Type B pancreatic cell (in vitro differentiated cells): ENCODE measurements around the gene SAFB2. TPM values are rescaled to one million over a fixed set of nuclear protein-coding genes. Genes with fewer than 3 reads are reported as not detected.

Experiments used
- DNase-seq: peaks from one replicate; pipeline ENCODE4 v3.0.0; 2021; ENCODE audit warnings: mixed read lengths; ENCODE audit not compliant: unreplicated experiment; ENCODE audit errors: extremely low spot score
- H3K27ac Mint-ChIP-seq: 2 replicates; pipeline ENCODE4 v1.8.0; 2021; ENCODE audit warnings: mild to moderate bottlenecking, mixed read lengths
- H3K27me3 Mint-ChIP-seq: 2 replicates; pipeline ENCODE4 v1.8.0; 2021; ENCODE audit warnings: mixed read lengths
- H3K36me3 Mint-ChIP-seq: 2 replicates; pipeline ENCODE4 v1.8.0; 2021; ENCODE audit warnings: mixed read lengths
- H3K4me1 Mint-ChIP-seq: one replicate; pipeline ENCODE4 v1.8.0; 2021; ENCODE audit warnings: mixed read lengths; ENCODE audit not compliant: unreplicated experiment
- H3K4me3 Mint-ChIP-seq: 2 replicates; pipeline ENCODE4 v1.8.0; 2021; ENCODE audit warnings: mild to moderate bottlenecking, mixed read lengths
- H3K9me3 Mint-ChIP-seq: 2 replicates; pipeline ENCODE4 v1.8.0; 2021; ENCODE audit warnings: mixed read lengths
- long read RNA-seq: library from polyadenylated mRNA; unstranded; transcript quantifications from one replicate; pipeline ENCODE4 v2.0.0, GENCODE V29; 2020
- total RNA-seq: library from RNA; stranded (reverse); gene quantifications from 2 replicates; pipeline ENCODE4 v1.2.1, GENCODE V29; 2021; ENCODE audit warnings: low replicate concordance
- TF ChIP-seq, protein P1 (sequence below): fragments of 200-600 bp; sonication (generic); conservative IDR thresholded peaks from 2 replicates; pipeline ENCODE4 v1.5.0; 2021; ENCODE audit warnings: antibody characterized with exemption, mild to moderate bottlenecking

SAFB2 gene
- total RNA-seq, result 60.9 and 93.4 TPM in 2 replicates
- long read RNA-seq, partial matches to known transcripts, result 80 of 98 reads
- long read RNA-seq, other reads (novel, unspliced or antisense), result 18 of 98 reads

DNA sequence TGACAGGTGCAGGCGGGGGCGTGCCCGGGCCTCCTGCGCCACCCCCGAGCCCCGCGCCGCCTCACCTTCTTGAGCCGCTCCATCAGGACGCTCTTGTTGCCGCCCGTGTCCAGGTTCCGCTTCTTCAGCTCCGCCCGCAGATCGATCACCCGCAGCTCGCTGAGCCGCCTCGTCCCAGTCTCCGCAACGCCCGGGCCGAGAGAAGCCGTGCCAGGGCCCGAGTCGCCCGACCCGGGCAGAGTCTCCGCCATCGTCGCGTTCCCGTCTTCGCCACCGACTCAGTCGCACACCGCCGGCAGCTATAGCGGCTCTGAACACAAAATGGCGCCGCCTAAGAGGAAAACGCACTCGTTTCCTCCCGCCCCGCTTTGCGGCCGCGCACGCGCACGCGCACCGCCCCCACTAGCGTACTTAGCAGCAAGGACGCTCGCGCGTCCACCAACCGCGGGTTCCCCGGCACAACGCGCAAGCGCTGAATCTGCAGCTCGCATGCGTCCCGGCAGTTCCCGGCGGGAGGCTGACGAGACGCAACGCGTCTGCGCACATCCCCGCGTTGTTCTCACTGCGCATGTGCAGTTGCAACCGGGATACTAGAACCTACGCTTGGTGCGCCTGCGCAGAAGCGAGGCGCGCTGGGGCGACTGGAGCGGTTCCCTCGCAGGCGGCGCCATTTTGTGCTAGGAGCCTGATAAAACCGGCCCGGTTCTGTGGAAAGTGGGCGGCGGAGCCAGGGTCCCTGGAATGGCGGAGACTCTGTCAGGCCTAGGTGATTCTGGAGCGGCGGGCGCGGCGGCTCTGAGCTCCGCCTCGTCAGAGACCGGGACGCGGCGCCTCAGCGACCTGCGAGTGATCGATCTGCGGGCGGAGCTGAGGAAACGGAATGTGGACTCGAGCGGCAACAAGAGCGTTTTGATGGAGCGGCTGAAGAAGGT lies at the start of gene SAFB2, which contains the start of gene SAFB:
Gene SAFB2, minus strand, starts transcription at position 312 of the 932 bp plus-strand sequence. Its CDS starts 61 bp downstream, at position 251.
Gene SAFB, plus strand, starts transcription at position 619 of the 932 bp plus-strand sequence. Its CDS starts 123 bp downstream, at position 742.
- peaks cover 42% of the 10 kb centered on the region for H3K4me1 Mint-ChIP-seq
- peak within 1 kb of the TSS; percentile 100 for H3K4me3 Mint-ChIP-seq

DNA sequence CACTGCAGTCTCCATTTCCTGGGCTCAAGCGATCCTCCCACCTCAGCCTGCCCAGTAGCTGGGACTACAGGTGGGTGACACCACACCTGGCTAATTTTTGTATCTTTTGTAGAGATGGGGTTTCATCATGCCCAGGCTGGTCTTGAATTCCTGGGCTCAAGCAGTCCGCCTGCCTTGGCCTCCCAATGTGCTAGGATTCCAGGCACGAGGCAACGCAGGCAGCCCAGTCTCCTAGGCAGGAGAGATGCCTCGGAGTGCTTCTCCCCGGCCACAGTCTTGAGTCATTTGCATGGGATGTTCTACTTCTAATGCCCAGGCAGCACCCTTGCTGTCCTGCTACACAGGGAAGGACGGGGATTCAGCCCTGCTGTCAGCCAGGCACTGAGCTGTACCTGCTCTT lies 49.0 kb upstream of the SAFB2 start:
- H3K9me3 Mint-ChIP-seq, result no peaks in the 10 kb centered on the region
- TF ChIP-seq, protein P1, sequence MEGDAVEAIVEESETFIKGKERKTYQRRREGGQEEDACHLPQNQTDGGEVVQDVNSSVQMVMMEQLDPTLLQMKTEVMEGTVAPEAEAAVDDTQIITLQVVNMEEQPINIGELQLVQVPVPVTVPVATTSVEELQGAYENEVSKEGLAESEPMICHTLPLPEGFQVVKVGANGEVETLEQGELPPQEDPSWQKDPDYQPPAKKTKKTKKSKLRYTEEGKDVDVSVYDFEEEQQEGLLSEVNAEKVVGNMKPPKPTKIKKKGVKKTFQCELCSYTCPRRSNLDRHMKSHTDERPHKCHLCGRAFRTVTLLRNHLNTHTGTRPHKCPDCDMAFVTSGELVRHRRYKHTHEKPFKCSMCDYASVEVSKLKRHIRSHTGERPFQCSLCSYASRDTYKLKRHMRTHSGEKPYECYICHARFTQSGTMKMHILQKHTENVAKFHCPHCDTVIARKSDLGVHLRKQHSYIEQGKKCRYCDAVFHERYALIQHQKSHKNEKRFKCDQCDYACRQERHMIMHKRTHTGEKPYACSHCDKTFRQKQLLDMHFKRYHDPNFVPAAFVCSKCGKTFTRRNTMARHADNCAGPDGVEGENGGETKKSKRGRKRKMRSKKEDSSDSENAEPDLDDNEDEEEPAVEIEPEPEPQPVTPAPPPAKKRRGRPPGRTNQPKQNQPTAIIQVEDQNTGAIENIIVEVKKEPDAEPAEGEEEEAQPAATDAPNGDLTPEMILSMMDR, result no peak
- H3K36me3 Mint-ChIP-seq, result no peaks in the 10 kb centered on the region
- H3K4me3 Mint-ChIP-seq, result no peak overlapping the region
- peaks cover 6% of the 10 kb centered on the region for H3K4me1 Mint-ChIP-seq
- no peak for DNase-seq
- H3K27ac Mint-ChIP-seq, result no peak overlapping the region
- no peaks in the 10 kb centered on the region for H3K27me3 Mint-ChIP-seq

More for the DNA sequence above, at the start of gene SAFB2, which contains the start of gene SAFB:
- DNase-seq, result peak; percentile 100
- TF ChIP-seq, protein P1, result no peak
- H3K36me3 Mint-ChIP-seq, result peaks cover 32% of the 10 kb centered on the region
- no peaks in the 10 kb centered on the region for H3K9me3 Mint-ChIP-seq
- H3K27me3 Mint-ChIP-seq, result no peaks in the 10 kb centered on the region
- H3K27ac Mint-ChIP-seq, result peak within 1 kb of the TSS; percentile 100

DNA sequence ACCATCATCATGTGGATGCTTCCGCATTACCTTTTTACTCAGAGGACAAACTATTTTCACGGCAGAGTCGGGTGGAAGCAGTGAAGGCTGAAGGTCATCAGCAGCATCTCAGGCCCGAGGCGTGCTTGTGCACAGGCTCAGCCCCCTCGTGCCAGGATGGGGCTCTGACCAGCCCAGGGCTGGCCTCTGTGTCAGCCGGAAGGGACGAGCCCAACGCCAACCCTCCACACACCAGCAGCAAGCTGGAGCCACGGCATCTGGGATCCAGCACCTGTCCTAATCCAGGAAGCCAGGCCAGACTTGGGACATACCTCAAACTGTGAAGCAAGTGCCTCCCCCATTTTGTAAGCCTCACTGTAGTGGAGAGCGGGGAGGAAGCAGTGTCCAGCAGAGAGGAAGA lies 46.6 kb upstream of the SAFB2 start:
- H3K27me3 Mint-ChIP-seq, result no peaks in the 10 kb centered on the region
- peaks cover 8% of the 10 kb centered on the region for H3K36me3 Mint-ChIP-seq
- H3K27ac Mint-ChIP-seq, result no peak overlapping the region
- no peak overlapping the region for H3K4me3 Mint-ChIP-seq
- no peak for DNase-seq
- H3K4me1 Mint-ChIP-seq, result peaks cover 6% of the 10 kb centered on the region
- H3K9me3 Mint-ChIP-seq, result no peaks in the 10 kb centered on the region
- TF ChIP-seq, protein P1, result no peak

DNA sequence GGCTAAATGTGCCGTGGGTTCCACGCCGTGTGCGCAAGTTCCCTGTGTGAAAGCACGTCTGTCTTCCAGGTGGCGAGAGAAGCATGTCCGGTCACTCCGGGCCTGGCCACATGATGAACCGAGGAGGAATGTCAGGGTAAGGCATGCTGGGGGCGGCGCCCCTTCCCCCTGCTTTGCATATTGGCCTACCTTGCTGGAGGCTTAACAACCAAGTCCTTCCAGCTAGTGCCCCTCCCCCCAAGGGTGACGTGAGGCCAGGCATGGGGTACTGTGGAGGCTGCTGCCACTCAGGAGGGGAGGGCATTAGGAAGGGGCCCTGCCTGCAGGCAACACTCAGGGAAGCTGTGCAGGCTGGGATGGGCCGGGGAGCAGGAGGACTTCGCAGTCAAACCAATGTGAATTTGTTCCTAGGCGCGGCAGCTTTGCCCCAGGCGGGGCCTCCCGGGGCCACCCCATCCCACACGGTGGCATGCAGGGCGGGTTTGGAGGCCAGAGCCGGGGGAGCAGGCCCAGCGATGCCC lies 45.2 kb upstream of the SAFB2 start:
- peak overlapping the region; percentile 71 for H3K27ac Mint-ChIP-seq
- DNase-seq, result no peak
- H3K4me3 Mint-ChIP-seq, result peak overlapping the region; percentile 44
- H3K9me3 Mint-ChIP-seq, result no peaks in the 10 kb centered on the region
- H3K36me3 Mint-ChIP-seq, result peaks cover 8% of the 10 kb centered on the region
- H3K27me3 Mint-ChIP-seq, result no peaks in the 10 kb centered on the region
- H3K4me1 Mint-ChIP-seq, result peaks cover 6% of the 10 kb centered on the region
- TF ChIP-seq, protein P1, result no peak

DNA sequence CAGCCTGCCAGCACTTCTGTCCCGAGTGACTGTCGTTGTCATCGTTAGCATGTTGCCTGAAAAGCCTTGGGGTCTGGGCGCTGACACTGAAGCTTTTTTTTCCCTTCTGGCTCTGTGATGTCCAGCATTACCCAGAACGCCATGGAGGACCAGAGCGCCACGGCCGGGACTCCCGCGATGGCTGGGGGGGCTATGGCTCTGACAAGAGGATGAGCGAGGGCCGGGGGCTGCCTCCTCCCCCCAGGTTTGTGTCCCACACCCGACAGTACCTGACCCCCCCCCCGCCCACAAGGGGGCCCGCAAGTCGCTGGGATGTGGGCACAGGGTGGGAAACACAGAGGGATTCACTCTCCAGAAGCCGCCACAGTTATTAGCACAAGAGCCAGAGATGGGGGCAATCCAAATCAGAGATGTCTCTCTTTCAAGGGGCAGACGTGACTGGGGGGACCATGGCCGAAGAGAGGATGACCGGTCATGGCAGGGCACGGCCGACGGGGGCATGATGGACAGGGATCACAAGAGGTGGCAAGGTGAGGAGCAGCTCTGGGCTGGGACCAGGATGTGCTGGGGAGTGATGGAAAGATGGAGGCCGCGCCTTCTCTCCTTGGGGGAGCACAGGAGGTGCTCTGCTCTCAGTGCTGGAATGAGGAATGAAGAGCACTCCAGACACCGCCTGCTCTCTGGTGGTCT lies 44.5 kb upstream of the SAFB2 start:
- no peak overlapping the region for H3K4me3 Mint-ChIP-seq
- H3K4me1 Mint-ChIP-seq, result peaks cover 6% of the 10 kb centered on the region
- peak overlapping the region; percentile 71 for H3K27ac Mint-ChIP-seq
- no peaks in the 10 kb centered on the region for H3K27me3 Mint-ChIP-seq
- no peak for DNase-seq
- H3K9me3 Mint-ChIP-seq, result no peaks in the 10 kb centered on the region
- H3K36me3 Mint-ChIP-seq, result peaks cover 8% of the 10 kb centered on the region
- TF ChIP-seq, protein P1, result no peak
